Uterus (tissue), 4 donors: ENCODE measurements around the gene RABEP2. TPM values are rescaled to one million over a fixed set of nuclear protein-coding genes. Genes with fewer than 3 reads are reported as not detected.
A peak's percentile ranks its signal among the peaks of the same experiment; 100 is the strongest.

Experiments used
- DNase-seq, 2 donors: peaks; one replicate each; pipeline ENCODE4 v3.0.0-alpha.2; 2019 to 2020
- H3K27ac ChIP-seq, 2 donors: fragments of 200-600 bp; sonication (generic); 1 replicate in 1 of 2; 2 replicates in 1 of 2; pipeline ENCODE4 v1.5.1; 2016 to 2018
- H3K27me3 ChIP-seq, 2 donors: fragments of 200-600 bp; sonication (generic); one replicate each; pipeline ENCODE4 v1.5.1; 2018 to 2019; ENCODE audit warnings: control low read depth in 1 of 2
- H3K36me3 ChIP-seq, 2 donors: fragments of 200-600 bp; sonication (generic); one replicate each; pipeline ENCODE4 v1.5.1; 2019; ENCODE audit warnings: control low read depth in 1 of 2
- H3K4me1 ChIP-seq, 2 donors: fragments of 200-600 bp; sonication (generic); one replicate each; pipeline ENCODE4 v1.5.1; 2018 to 2019; ENCODE audit warnings: control low read depth in 1 of 2
- H3K4me3 ChIP-seq, 2 donors: fragments of 200-600 bp; sonication (generic); 1 replicate in 1 of 2; 2 replicates in 1 of 2; pipeline ENCODE4 v1.5.1; 2018 to 2019; ENCODE audit warnings: mild to moderate bottlenecking in 1 of 2
- H3K9me3 ChIP-seq, 2 donors: fragments of 200-600 bp; sonication (generic); one replicate each; pipeline ENCODE4 v1.5.1; 2019; ENCODE audit warnings: control low read depth in 1 of 2
- CTCF ChIP-seq, 4 experiments: fragments of 200-600 bp in 2 of 4; fragments of 450-650 bp in 2 of 4; sonication (generic) in 2 of 4; IDR thresholded peaks; one replicate each; pipeline ENCODE4 v1.5.1; 2016 to 2019; ENCODE audit warnings: antibody characterized with exemption in 4 of 4, mild to moderate bottlenecking in 2 of 4, moderate library complexity in 1 of 4
- POLR2A ChIP-seq, 2 donors: fragments of 450-650 bp; IDR thresholded peaks; one replicate each; pipeline ENCODE4 v1.6.1; 2016; ENCODE audit warnings: antibody characterized with exemption in 2 of 2, mild to moderate bottlenecking in 1 of 2, moderate library complexity in 1 of 2
- intact Hi-C: fragments of 100-400 bp; cut with DNase I; formaldehyde crosslinking; loops from one replicate; pipeline ENCODE4 v1.15.1; 2023; ENCODE audit warnings: low total_unique reads
- total RNA-seq, 4 donors: library from RNA; depleted of rRNA in 3 of 4; stranded (reverse); fragments of >200 nt in 3 of 4; gene quantifications; one replicate each; pipeline versions ENCODE4 v1.1.0 to v1.2.4, GENCODE V29; 2014 to 2023
- donor health status: DM: yes; HTN: yes; CAD: no.

The RABEP2 gene
- total RNA-seq, 4 donors from 2014 or later: 4.9 to 41.1 (median 9.3) TPM

GRCh38 chr16:28879261-28879840, 45.7 kb downstream of the RABEP2 start:
- peaks cover 0 to 10% of the 10 kb centered on the region in 2 donors for H3K4me1 ChIP-seq
- no peaks in the 10 kb centered on the region for H3K27me3 ChIP-seq
- TF ChIP-seq CTCF (IDR thresholded peaks at IDR 0.05) (no peak), POLR2A (IDR thresholded peaks at IDR 0.05) (no peak)
- no peaks in the 10 kb centered on the region for H3K36me3 ChIP-seq
- DNase-seq: no peak
- peak overlapping the region; percentile 49 to 65 for H3K4me3 ChIP-seq
- intact Hi-C loops: loop anchor here (10.0 kb wide), 1 partner anchor 45 kb away; the partner anchor contains the start of gene RABEP2
- H3K27ac ChIP-seq: peak overlapping the region in 1 of 2 donors; percentile 42
- H3K9me3 ChIP-seq: no peaks in the 10 kb centered on the region

- TF ChIP-seq POLR2A (IDR thresholded peaks at IDR 0.05): no peak
- TF ChIP-seq CTCF (IDR thresholded peaks at IDR 0.05): no peak
- intact Hi-C loops: loop anchor here (10.0 kb wide), 1 partner anchor 46 kb away; the partner anchor contains the start of gene RABEP2
- no peak for DNase-seq
- no peaks in the 10 kb centered on the region for H3K9me3 ChIP-seq
- H3K4me1 ChIP-seq: peaks cover 0 to 10% of the 10 kb centered on the region in 2 donors
- no peak within 1 kb of the TSS for H3K27ac ChIP-seq
- no peaks in the 10 kb centered on the region for H3K27me3 ChIP-seq
- no peaks in the 10 kb centered on the region for H3K36me3 ChIP-seq
- peak within 1 kb of the TSS; percentile 49 to 65 for H3K4me3 ChIP-seq
Observed at GRCh38 chr16:28878083-28878926, 46.7 kb downstream of the RABEP2 start, which contains the start of gene ATP2A1. Gene ATP2A1, plus strand, starts transcription at chr16:28878488. Its CDS starts 184 bp downstream, at chr16:28878672.

GRCh38 chr16:28877655-28878000, 47.4 kb downstream of the RABEP2 start:
- no peaks in the 10 kb centered on the region for H3K36me3 ChIP-seq
- no peak overlapping the region for H3K27ac ChIP-seq
- H3K4me1 ChIP-seq: peaks cover 0 to 10% of the 10 kb centered on the region in 2 donors
- no peak overlapping the region for H3K4me3 ChIP-seq
- TF ChIP-seq CTCF (IDR thresholded peaks at IDR 0.05): no peak
- no peak for TF ChIP-seq POLR2A (IDR thresholded peaks at IDR 0.05)
- H3K27me3 ChIP-seq: no peaks in the 10 kb centered on the region
- intact Hi-C loops: loop anchor here (10.0 kb wide), 1 partner anchor 47 kb away; the partner anchor contains the start of gene RABEP2
- no peaks in the 10 kb centered on the region for H3K9me3 ChIP-seq
- DNase-seq: no peak

GRCh38 chr16:28876973-28877654, 47.9 kb downstream of the RABEP2 start:
- Histone ChIP-seq H3K27me3 (no peaks in the 10 kb centered on the region), H3K36me3 (no peaks in the 10 kb centered on the region), H3K9me3 (no peaks in the 10 kb centered on the region), H3K4me3 (no peak overlapping the region), H3K27ac (no peak overlapping the region), H3K4me1 (peaks cover 0 to 10% of the 10 kb centered on the region in 2 donors)
- intact Hi-C loops: loop anchor here (10.0 kb wide), 1 partner anchor 48 kb away; the partner anchor contains the start of gene RABEP2
- no peak for TF ChIP-seq POLR2A (IDR thresholded peaks at IDR 0.05)
- no peak for TF ChIP-seq CTCF (IDR thresholded peaks at IDR 0.05)
- DNase-seq: no peak
